Stimulated activated CD8-positive, alpha-beta memory T cell treated with anti-CD3 and anti-CD28 coated beads, Interleukin-12 subunit alpha, Interleukin-12 subunit beta, amount 100 ng/mL, for 4 hours (primary cell): ENCODE measurements around the gene TNK2.
"Not testable (repeated sequence)": the region's sequence is repeated elsewhere in the genome, so short reads cannot be mapped to it uniquely, and the experiment has no call there.

Experiments
- DNase-seq: peaks from one replicate; pipeline ENCODE4 v3.0.0-alpha.2; 2020; ENCODE audit warnings: low read depth

TNK2 gene

GRCh38 chr3:195916991-195917390 lies 8.6 kb upstream of the TNK2 start:
- DNase-seq, result no peak

GRCh38 chr3:195916291-195916690 lies 7.9 kb upstream of the TNK2 start:
- DNase-seq, result no peak

GRCh38 chr3:195914648-195915473 lies 6.5 kb upstream of the TNK2 start:
- peak; percentile 81 for DNase-seq

- not testable (repeated sequence) for DNase-seq
Measured at GRCh38 chr3:195914146-195914545, 5.8 kb upstream of the TNK2 start.

GRCh38 chr3:195913382-195913781 lies 5.0 kb upstream of the TNK2 start:
- DNase-seq, result no peak

GRCh38 chr3:195911946-195912270 lies 3.6 kb upstream of the TNK2 start:
- no peak for DNase-seq

- no peak for DNase-seq
Measured at GRCh38 chr3:195911041-195911945, 2.9 kb upstream of the TNK2 start.

GRCh38 chr3:195910499-195910845 lies 2.1 kb upstream of the TNK2 start:
- no peak for DNase-seq

- DNase-seq, result peak; percentile 91
Measured at GRCh38 chr3:195909644-195910498, 1.5 kb upstream of the TNK2 start.

GRCh38 chr3:195908694-195909581 lies 587 bp upstream of the TNK2 start:
- DNase-seq, result no peak

- no peak for DNase-seq
Measured at GRCh38 chr3:195907684-195907933, 742 bp downstream of the TNK2 start.

- DNase-seq, result peak; percentile 56
Measured at GRCh38 chr3:195906865-195907683, 1.3 kb downstream of the TNK2 start.

GRCh38 chr3:195905970-195906864 lies 2.1 kb downstream of the TNK2 start:
- no peak for DNase-seq

- DNase-seq, result no peak
Measured at GRCh38 chr3:195904368-195904767, 4.0 kb downstream of the TNK2 start.

- DNase-seq, result no peak
Measured at GRCh38 chr3:195903950-195904290, 4.4 kb downstream of the TNK2 start.

GRCh38 chr3:195902634-195903033 lies 5.7 kb downstream of the TNK2 start:
- DNase-seq, result not testable (repeated sequence)

- DNase-seq, result not testable (repeated sequence)
Measured at GRCh38 chr3:195901836-195902585, 6.3 kb downstream of the TNK2 start.

GRCh38 chr3:195900436-195901355 lies 7.7 kb downstream of the TNK2 start:
- DNase-seq, result no peak
